ENCODE measurements around the gene KRT72.

DNA sequence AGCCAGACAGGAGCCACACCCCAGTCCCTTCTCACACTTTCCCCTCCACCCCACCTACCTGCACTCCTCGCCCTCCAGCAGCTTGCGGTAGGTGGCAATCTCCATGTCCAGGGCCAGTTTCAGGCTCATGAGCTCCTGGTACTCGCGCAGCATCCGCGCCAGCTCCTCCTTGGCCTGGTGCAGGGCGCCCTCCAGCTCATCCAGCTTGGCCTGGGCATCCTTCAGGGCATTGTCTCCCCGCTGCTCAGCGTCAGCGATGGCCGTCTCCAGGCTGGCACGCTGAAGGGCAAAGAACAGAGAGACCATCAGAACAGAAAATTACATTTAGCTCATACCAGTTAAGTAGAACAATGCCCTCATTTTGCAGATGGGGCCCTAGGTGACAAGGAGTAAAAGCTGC lies 33.2 kb downstream of the KRT72 start:
- TF ChIP-seq, protein P1, sequence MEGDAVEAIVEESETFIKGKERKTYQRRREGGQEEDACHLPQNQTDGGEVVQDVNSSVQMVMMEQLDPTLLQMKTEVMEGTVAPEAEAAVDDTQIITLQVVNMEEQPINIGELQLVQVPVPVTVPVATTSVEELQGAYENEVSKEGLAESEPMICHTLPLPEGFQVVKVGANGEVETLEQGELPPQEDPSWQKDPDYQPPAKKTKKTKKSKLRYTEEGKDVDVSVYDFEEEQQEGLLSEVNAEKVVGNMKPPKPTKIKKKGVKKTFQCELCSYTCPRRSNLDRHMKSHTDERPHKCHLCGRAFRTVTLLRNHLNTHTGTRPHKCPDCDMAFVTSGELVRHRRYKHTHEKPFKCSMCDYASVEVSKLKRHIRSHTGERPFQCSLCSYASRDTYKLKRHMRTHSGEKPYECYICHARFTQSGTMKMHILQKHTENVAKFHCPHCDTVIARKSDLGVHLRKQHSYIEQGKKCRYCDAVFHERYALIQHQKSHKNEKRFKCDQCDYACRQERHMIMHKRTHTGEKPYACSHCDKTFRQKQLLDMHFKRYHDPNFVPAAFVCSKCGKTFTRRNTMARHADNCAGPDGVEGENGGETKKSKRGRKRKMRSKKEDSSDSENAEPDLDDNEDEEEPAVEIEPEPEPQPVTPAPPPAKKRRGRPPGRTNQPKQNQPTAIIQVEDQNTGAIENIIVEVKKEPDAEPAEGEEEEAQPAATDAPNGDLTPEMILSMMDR (conservative IDR thresholded peaks at IDR 0.05; ENCODE audit: low read depth, low read length), result no peak
- TF ChIP-seq EZH2 (IDR thresholded peaks at IDR 0.05; ENCODE audit: low read length, unreplicated experiment), result no peak
